Endothelial cell of umbilical vein (primary cell): ENCODE results near the gene DCLK1. TPM values are rescaled to one million over a fixed set of nuclear protein-coding genes. Genes with fewer than 3 reads are reported as not detected.

Experiments used
- BruUV-seq: library from RNA; stranded (reverse); fragments of 400-500 nt; replicated peaks from 2 replicates; lab custom pipeline; 2021; lab: Mats Ljungman, UMichigan
- CTCF ChIA-PET: fragments of 300-600, 350-600 bp; sonication (Branson Sonifier 250); formaldehyde crosslinking; loops from one replicate; lab custom pipeline; 2021; ENCODE audit warnings: antibody characterized with exemption, inconsistent platforms; lab: Charles Lee
- POLR2A ChIA-PET: fragments of 300-600, 350-600 bp; sonication (Branson Sonifier 250); formaldehyde crosslinking; loops from one replicate; lab custom pipeline; 2021; ENCODE audit warnings: antibody characterized with exemption, inconsistent platforms; lab: Charles Lee
- DNase-seq: peaks from one replicate; pipeline ENCODE4 v3.0.0-alpha.2; 2011; ENCODE audit warnings: low read depth, low spot score
- FAIRE-seq: peaks from 2 replicates; lab custom pipeline; 2011; peaks lifted over from hg19 to GRCh38; lab: Jason Lieb, UNC
- H2AFZ ChIP-seq: 2 replicates; pipeline ENCODE4 v1.6.0; 2012; ENCODE audit warnings: low read depth, low read length, control low read depth, inconsistent platforms
- H3K27ac ChIP-seq: 2 replicates; pipeline ENCODE4 v1.5.1; 2011; ENCODE audit warnings: low read depth, mild to moderate bottlenecking, control low read depth, low read length, moderate library complexity; ENCODE audit not compliant: insufficient read depth
- H3K27me3 ChIP-seq, 2 experiments: 2 replicates each; pipeline versions ENCODE4 v1.6.0 to v1.6.1; 2011; ENCODE audit warnings: low read length in 2 of 2, mixed read lengths in 1 of 2; ENCODE audit not compliant: control insufficient read depth in 2 of 2, insufficient read depth in 2 of 2
- H3K36me3 ChIP-seq, 2 experiments: 2 replicates in 1 of 2; 3 replicates in 1 of 2; pipeline ENCODE4 v1.5.1; 2011; ENCODE audit warnings: low read length in 2 of 2, mild to moderate bottlenecking in 1 of 2, moderate library complexity in 1 of 2; ENCODE audit not compliant: control insufficient read depth in 2 of 2, insufficient read depth in 2 of 2; ENCODE audit errors: extremely low read depth in 1 of 2
- H3K4me1 ChIP-seq: 3 replicates; pipeline ENCODE4 v1.5.1; 2011; ENCODE audit warnings: mild to moderate bottlenecking, low read length; ENCODE audit not compliant: control insufficient read depth, insufficient read depth; ENCODE audit errors: extremely low read depth
- H3K4me2 ChIP-seq: 2 replicates; pipeline ENCODE4 v1.6.1; 2011; ENCODE audit warnings: low read length, control low read depth, mixed read lengths; ENCODE audit not compliant: insufficient read depth
- H3K4me3 ChIP-seq, 3 experiments: fragments of 200-600 bp in 1 of 3; sonication (generic), shearing (Covaris generic) in 1 of 3; replicated peaks in 1 of 3; 2 replicates each; pipeline ENCODE4 v1.5.1; 2011 to 2016; ENCODE audit warnings: control low read depth in 3 of 3, low read length in 3 of 3, mild to moderate bottlenecking in 2 of 3, inconsistent platforms in 1 of 3, low read depth in 1 of 3, moderate library complexity in 1 of 3; ENCODE audit not compliant: insufficient read depth in 1 of 3
- H3K79me2 ChIP-seq: 2 replicates; pipeline ENCODE4 v1.6.0; 2012; ENCODE audit warnings: low read length, inconsistent platforms; ENCODE audit not compliant: control insufficient read depth, insufficient read depth
- H3K9ac ChIP-seq: replicated peaks from 2 replicates; pipeline ENCODE3; 2011; ENCODE audit warnings: low read length, control low read depth; ENCODE audit not compliant: insufficient read depth; ENCODE audit errors: extremely low read depth
- H3K9me1 ChIP-seq: replicated peaks from 3 replicates; pipeline ENCODE4 v1.6.0; 2011; ENCODE audit warnings: mild to moderate bottlenecking, low read length; ENCODE audit not compliant: control insufficient read depth, insufficient read depth; ENCODE audit errors: extremely low read depth
- H3K9me3 ChIP-seq: replicated peaks from 2 replicates; pipeline ENCODE4 v1.5.1; 2012; ENCODE audit warnings: low read length, inconsistent platforms; ENCODE audit not compliant: control insufficient read depth, insufficient read depth
- H4K20me1 ChIP-seq: replicated peaks from 2 replicates; pipeline ENCODE3; 2011; ENCODE audit warnings: mild to moderate bottlenecking, low read length; ENCODE audit not compliant: control insufficient read depth, insufficient read depth; ENCODE audit errors: extremely low read depth
- FOS ChIP-seq: IDR thresholded peaks from 2 replicates; pipeline ENCODE4 v1.6.1; 2011; ENCODE audit warnings: mild to moderate bottlenecking, low read length, moderate library complexity, borderline replicate concordance; ENCODE audit not compliant: insufficient read depth
- GATA2 ChIP-seq: IDR thresholded peaks from 2 replicates; pipeline ENCODE4 v1.7.0; 2011; ENCODE audit warnings: low read depth, mild to moderate bottlenecking, moderate library complexity, mixed read lengths, low read length; ENCODE audit not compliant: insufficient read length, insufficient read depth
- JUN ChIP-seq: IDR thresholded peaks from 2 replicates; pipeline ENCODE4 v1.6.1; 2011; ENCODE audit warnings: borderline replicate concordance, low read depth; ENCODE audit not compliant: insufficient read length, insufficient read depth
- MAX ChIP-seq: IDR thresholded peaks from 2 replicates; pipeline ENCODE4 v1.6.1; 2011; ENCODE audit not compliant: insufficient read depth, insufficient read length
- MYC ChIP-seq: IDR thresholded peaks from one replicate; pipeline ENCODE4 v1.6.1; 2011; ENCODE audit warnings: mild to moderate bottlenecking, low read depth, low read length
- POLR2AphosphoS5 ChIP-seq: IDR thresholded peaks from 2 replicates; pipeline ENCODE4 v1.6.1; 2012; ENCODE audit warnings: low read depth, mild to moderate bottlenecking, control low read depth, low read length, moderate library complexity; ENCODE audit not compliant: insufficient read depth
- dilution Hi-C: fragments of 300-500 bp; cut with MboI; formaldehyde crosslinking; loops from one replicate; pipeline ENCODE4 v1.15.0; 2019; ENCODE audit warnings: low sequenced_read_pairs; ENCODE audit not compliant: extremely low pct_ligation_motif_present
- intact Hi-C: fragments of 100-400 bp; cut with micrococcal nuclease; formaldehyde crosslinking; loops from one replicate; pipeline ENCODE4 v1.10.0; 2022
- polyA plus RNA-seq, 4 experiments: library from polyadenylated mRNA; depleted of rRNA in 3 of 4; stranded (reverse) in 3 of 4; unstranded in 1 of 4; fragments of >200 nt; gene quantifications; 2 replicates each; pipeline versions ENCODE4 v1.2.1 to v1.2.3, GENCODE V29; 2011 to 2012; ENCODE audit warnings: missing spikeins in 1 of 4
- total RNA-seq: library from RNA; stranded (reverse); gene quantifications from 2 replicates; pipeline ENCODE4 v1.2.3, GENCODE V29; 2021

The DCLK1 gene
- total and polyA plus RNA-seq, 2 donors (not counting 3 experiments of a cell fraction or from before 2014, with no cell fraction given): 0.28 to 3.9 TPM

DNA sequence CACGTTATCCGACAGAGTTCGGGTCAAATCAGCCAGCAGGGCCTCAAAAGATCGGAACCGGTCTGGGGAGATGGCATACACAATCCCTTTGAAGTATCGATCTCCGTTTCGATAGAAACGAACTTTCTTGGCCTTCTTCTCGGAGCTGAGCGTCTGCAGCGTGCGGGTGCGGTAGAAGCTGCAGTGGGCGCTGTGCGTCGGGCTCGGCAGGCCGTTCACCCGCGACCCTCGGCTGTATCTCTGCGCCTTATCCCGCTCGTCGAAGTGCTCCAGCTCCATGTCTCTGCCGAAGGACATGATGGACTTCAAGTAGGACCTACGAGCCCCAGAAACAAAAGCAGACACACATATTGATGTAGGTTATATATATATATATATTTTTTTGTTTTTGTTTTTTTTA, 5.3 kb downstream of the DCLK1 start:
- Histone ChIP-seq H4K20me1 (no peaks in the 10 kb centered on the region), H3K79me2 (no peaks in the 10 kb centered on the region), H3K4me2 (no peak overlapping the region), H3K9me3 (no peaks in the 10 kb centered on the region), H3K4me3 (no peak overlapping the region), H3K27ac (no peak overlapping the region), H2AFZ (no peak overlapping the region), H3K9me1 (no peaks in the 10 kb centered on the region), H3K27me3 (peaks cover 12 to 13% of the 10 kb centered on the region in 2 experiments), H3K4me1 (peaks cover 3% of the 10 kb centered on the region), H3K9ac (no peak overlapping the region), H3K36me3 (no peaks in the 10 kb centered on the region)
- dilution Hi-C loops (no loop called here), intact Hi-C loops (no loop called here)
- no peak for DNase-seq
- ChIA-PET POLR2A (no interaction called here), CTCF (no interaction called here)
- no peak for TF ChIP-seq POLR2AphosphoS5
- no peak for TF ChIP-seq GATA2
- TF ChIP-seq JUN: no peak
- no peak for TF ChIP-seq FOS
- FAIRE-seq: no peak
- no TSS peak for BruUV-seq

DNA sequence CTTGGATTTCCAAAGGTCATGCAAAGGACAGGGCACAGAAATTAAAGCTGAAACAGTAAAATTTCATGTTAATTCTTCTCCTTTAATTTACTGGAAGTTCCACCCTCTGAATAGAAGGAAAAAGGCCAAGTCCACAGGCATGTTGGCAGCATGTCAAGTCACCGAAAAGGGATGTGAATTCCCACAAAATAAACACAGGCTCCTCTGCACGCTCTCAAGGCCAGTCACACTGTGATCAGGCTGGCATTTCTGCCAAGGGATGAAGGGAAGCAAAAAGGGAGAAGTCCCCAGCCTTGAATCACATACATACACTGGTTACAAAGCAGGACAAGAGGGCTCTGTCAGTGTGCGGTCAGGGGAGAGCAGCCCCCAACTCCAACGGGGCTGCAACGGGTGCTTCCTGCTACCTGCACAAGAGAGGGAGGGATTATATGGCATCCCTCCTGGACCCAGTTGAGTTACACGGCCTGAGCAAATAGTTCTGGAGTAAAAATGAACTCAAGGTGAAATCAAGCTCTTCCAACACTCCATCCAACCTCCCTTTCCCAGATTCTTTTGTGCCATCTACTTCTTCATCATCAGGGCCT, 6.9 kb downstream of the DCLK1 start:
- intact Hi-C loops: no loop called here
- Histone ChIP-seq H3K27ac (no peak overlapping the region), H3K9me3 (no peaks in the 10 kb centered on the region), H3K4me1 (peaks cover 3% of the 10 kb centered on the region), H2AFZ (no peak overlapping the region), H3K4me2 (no peak overlapping the region), H3K36me3 (no peaks in the 10 kb centered on the region), H4K20me1 (no peaks in the 10 kb centered on the region), H3K9ac (no peak overlapping the region), H3K79me2 (no peaks in the 10 kb centered on the region), H3K9me1 (no peaks in the 10 kb centered on the region), H3K27me3 (peaks cover 0 to 7% of the 10 kb centered on the region in 2 experiments), H3K4me3 (no peak overlapping the region)
- ChIA-PET CTCF (no interaction called here), POLR2A (no interaction called here)
- DNase-seq (peak; percentile 67), FAIRE-seq (no peak)
- TF ChIP-seq MAX (no peak), FOS (no peak), MYC (no peak)
- dilution Hi-C loops: no loop called here
- no TSS peak for BruUV-seq
